Epidermal melanocyte (primary cell): ENCODE results near the gene VIP.

Experiments used
- DNase-seq: peaks from one replicate; pipeline ENCODE4 v3.0.0; 2011; ENCODE audit warnings: low spot score; ENCODE audit not compliant: insufficient read length

The VIP gene

GRCh38 chr6:152776833-152777232 lies 26.2 kb downstream of the VIP start:
- no peak for DNase-seq

- DNase-seq, result no peak
Measured at GRCh38 chr6:152783217-152783878, 32.8 kb downstream of the VIP start.

GRCh38 chr6:152794696-152795095 lies 44.1 kb downstream of the VIP start:
- no peak for DNase-seq

- DNase-seq, result no peak
Measured at GRCh38 chr6:152804150-152804549, 53.6 kb downstream of the VIP start.
